ENCODE measurements around the gene C14orf132. TPM values are rescaled to one million over a fixed set of nuclear protein-coding genes. Genes with fewer than 3 reads are reported as not detected.

The C14orf132 gene
- total and polyA plus RNA-seq, 4 donors = 9.8 to 49.3 (median 24.7) TPM

DNA sequence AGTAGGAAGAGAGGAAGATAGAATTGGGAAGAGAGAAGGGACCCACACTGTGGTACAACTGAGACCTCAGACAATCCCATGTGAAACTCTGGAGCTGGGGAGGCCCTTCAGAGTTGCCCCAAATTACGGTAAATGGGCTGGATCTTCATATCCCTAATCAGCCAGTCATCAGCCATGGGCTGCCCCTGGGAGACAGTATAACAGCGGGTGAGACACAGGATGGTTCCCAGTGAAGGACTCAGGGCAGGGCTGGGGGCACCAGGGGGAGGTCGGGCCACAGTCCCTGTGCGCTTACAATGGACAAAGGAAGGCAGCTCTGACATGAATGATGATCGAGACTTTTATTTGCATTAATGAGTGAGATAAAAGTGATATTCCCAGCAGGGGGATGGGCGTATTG is 91.2 kb downstream of the C14orf132 start:
- Histone ChIP-seq H3K9ac (ENCODE audit: insufficient read depth in 1 of 2, low read length in 2 of 2) (no peak overlapping the region), H3K27ac (ENCODE audit: low read depth in 1 of 2, low read length in 1 of 2) (no peak overlapping the region), H3K4me1 (ENCODE audit: control insufficient read depth in 5 of 5, insufficient read depth in 5 of 5, low read length in 5 of 5) (peaks cover 0 to 13% (median 6%) of the 10 kb centered on the region in 5 donors), H3K4me3 (no peak overlapping the region), H3K36me3 (ENCODE audit: control insufficient read depth in 4 of 4, insufficient read depth in 4 of 4, low read length in 4 of 4) (no peaks in the 10 kb centered on the region), H3K9me3 (ENCODE audit: control insufficient read depth in 4 of 4, insufficient read depth in 3 of 4, low read length in 3 of 4) (no peaks in the 10 kb centered on the region), H3K27me3 (ENCODE audit: control insufficient read depth in 3 of 3, insufficient read depth in 3 of 3, low read length in 2 of 3) (no peaks in the 10 kb centered on the region)
- TF ChIP-seq, protein P1, sequence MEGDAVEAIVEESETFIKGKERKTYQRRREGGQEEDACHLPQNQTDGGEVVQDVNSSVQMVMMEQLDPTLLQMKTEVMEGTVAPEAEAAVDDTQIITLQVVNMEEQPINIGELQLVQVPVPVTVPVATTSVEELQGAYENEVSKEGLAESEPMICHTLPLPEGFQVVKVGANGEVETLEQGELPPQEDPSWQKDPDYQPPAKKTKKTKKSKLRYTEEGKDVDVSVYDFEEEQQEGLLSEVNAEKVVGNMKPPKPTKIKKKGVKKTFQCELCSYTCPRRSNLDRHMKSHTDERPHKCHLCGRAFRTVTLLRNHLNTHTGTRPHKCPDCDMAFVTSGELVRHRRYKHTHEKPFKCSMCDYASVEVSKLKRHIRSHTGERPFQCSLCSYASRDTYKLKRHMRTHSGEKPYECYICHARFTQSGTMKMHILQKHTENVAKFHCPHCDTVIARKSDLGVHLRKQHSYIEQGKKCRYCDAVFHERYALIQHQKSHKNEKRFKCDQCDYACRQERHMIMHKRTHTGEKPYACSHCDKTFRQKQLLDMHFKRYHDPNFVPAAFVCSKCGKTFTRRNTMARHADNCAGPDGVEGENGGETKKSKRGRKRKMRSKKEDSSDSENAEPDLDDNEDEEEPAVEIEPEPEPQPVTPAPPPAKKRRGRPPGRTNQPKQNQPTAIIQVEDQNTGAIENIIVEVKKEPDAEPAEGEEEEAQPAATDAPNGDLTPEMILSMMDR (IDR thresholded peaks at IDR 0.05; ENCODE audit: control extremely low read depth, extremely low read depth) = no peak
- DNase-seq = no peak
- WGBS, 2 donors = 94 to 96% methylated on average over 6 of the region's 6 CpGs
- no peak for ATAC-seq (ENCODE audit: insufficient read depth, low FRiP score)

DNA sequence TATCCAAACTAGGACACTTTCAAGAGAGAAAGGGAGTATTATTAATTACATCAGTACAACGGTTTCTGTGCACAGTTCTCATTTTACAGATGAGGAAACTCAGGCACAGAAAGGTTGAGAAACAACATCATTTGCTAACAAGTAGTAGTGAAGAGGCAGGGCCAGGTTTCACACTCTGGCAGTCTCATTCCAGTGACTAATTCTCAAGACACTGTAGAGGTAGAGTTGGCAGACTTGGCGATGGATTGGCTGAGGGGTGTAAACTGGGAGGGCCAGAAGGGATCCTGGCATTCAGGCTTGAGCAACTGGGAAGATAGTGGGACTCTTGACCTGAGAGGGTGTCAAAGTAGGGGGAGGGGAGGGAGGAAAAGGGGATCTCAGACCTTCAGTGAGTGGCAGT is 91.7 kb downstream of the C14orf132 start:
- TF ChIP-seq, protein P1 (IDR thresholded peaks at IDR 0.05; ENCODE audit: control extremely low read depth, extremely low read depth) = no peak
- Histone ChIP-seq H3K27me3 (ENCODE audit: control insufficient read depth in 3 of 3, insufficient read depth in 3 of 3, low read length in 2 of 3) (no peaks in the 10 kb centered on the region), H3K4me1 (ENCODE audit: control insufficient read depth in 5 of 5, insufficient read depth in 5 of 5, low read length in 5 of 5) (peaks cover 0 to 9% (median 1%) of the 10 kb centered on the region in 5 donors), H3K4me3 (no peak overlapping the region), H3K27ac (ENCODE audit: low read depth in 1 of 2, low read length in 1 of 2) (no peak overlapping the region), H3K9ac (ENCODE audit: insufficient read depth in 1 of 2, low read length in 2 of 2) (no peak overlapping the region), H3K9me3 (ENCODE audit: control insufficient read depth in 4 of 4, insufficient read depth in 3 of 4, low read length in 3 of 4) (no peaks in the 10 kb centered on the region), H3K36me3 (ENCODE audit: control insufficient read depth in 4 of 4, insufficient read depth in 4 of 4, low read length in 4 of 4) (no peaks in the 10 kb centered on the region)
- no peak for DNase-seq
- WGBS, 2 donors = 55 to 56% methylated on average over 2 of the region's 2 CpGs
- no peak for ATAC-seq (ENCODE audit: insufficient read depth, low FRiP score)

DNA sequence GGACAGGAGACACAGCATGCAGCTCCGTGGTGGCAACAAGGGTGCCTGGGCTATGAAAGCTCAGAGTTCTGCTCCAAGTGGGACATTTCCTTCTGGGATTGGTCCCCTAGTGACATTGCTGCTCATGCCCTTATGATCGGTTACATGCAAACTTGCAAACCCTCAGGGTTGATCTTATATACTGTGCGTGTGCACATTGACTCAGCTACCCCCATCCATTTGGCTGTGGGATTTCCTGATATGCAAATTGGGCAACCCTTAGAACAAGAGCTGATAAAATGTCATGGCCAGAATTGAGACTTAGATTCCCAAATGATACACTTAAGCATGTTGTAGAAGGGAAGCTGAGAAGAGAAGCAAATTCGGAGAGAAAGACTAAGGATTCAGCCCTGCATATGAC is 92.7 kb downstream of the C14orf132 start:
- Histone ChIP-seq H3K36me3 (ENCODE audit: control insufficient read depth in 4 of 4, insufficient read depth in 4 of 4, low read length in 4 of 4) (no peaks in the 10 kb centered on the region), H3K27ac (ENCODE audit: low read depth in 1 of 2, low read length in 1 of 2) (no peak overlapping the region), H3K9ac (ENCODE audit: insufficient read depth in 1 of 2, low read length in 2 of 2) (no peak overlapping the region), H3K4me1 (ENCODE audit: control insufficient read depth in 5 of 5, insufficient read depth in 5 of 5, low read length in 5 of 5) (peaks cover 0 to 4% (median 0%) of the 10 kb centered on the region in 5 donors), H3K4me3 (no peak overlapping the region), H3K27me3 (ENCODE audit: control insufficient read depth in 3 of 3, insufficient read depth in 3 of 3, low read length in 2 of 3) (no peaks in the 10 kb centered on the region), H3K9me3 (ENCODE audit: control insufficient read depth in 4 of 4, insufficient read depth in 3 of 4, low read length in 3 of 4) (no peaks in the 10 kb centered on the region)
- TF ChIP-seq, protein P1 (IDR thresholded peaks at IDR 0.05; ENCODE audit: control extremely low read depth, extremely low read depth) = no peak
- ATAC-seq (ENCODE audit: insufficient read depth, low FRiP score) (no peak), DNase-seq (no peak)
- WGBS, 2 donors = 69 to 86% methylated on average over 4 of the region's 4 CpGs

DNA sequence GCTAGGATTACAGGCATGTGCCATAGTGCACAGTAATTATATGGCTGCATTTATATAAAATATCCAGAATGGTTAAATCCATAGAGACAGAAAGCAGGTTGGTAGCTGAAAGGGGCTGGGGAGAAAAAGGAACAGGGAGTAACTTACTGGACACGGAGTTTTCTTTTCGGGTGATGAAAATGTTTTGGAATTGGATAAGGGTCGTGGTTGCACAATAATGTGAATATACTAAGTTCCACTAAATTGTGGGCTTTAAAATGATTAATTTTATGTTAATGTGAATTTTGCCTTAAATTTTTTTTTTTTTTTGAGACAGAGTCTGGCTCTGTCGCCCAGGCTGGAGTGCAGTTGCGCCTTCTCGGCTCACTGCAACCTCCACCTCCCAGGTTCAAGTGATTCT is 95.3 kb downstream of the C14orf132 start:
- Histone ChIP-seq H3K27me3 (ENCODE audit: control insufficient read depth in 3 of 3, insufficient read depth in 3 of 3, low read length in 2 of 3) (no peaks in the 10 kb centered on the region), H3K27ac (ENCODE audit: low read depth in 1 of 2, low read length in 1 of 2) (no peak overlapping the region), H3K4me3 (no peak overlapping the region), H3K9me3 (ENCODE audit: control insufficient read depth in 4 of 4, insufficient read depth in 3 of 4, low read length in 3 of 4) (peaks cover 0 to 10% (median 3%) of the 10 kb centered on the region in 4 donors), H3K4me1 (ENCODE audit: control insufficient read depth in 5 of 5, insufficient read depth in 5 of 5, low read length in 5 of 5) (no peaks in the 10 kb centered on the region), H3K36me3 (ENCODE audit: control insufficient read depth in 4 of 4, insufficient read depth in 4 of 4, low read length in 4 of 4) (no peaks in the 10 kb centered on the region), H3K9ac (ENCODE audit: insufficient read depth in 1 of 2, low read length in 2 of 2) (no peak overlapping the region)
- ATAC-seq (ENCODE audit: insufficient read depth, low FRiP score) (no peak), DNase-seq (peak in 1 of 3 donors; percentile 37)
- TF ChIP-seq, protein P1 (IDR thresholded peaks at IDR 0.05; ENCODE audit: control extremely low read depth, extremely low read depth) = no peak
- 84 to 85% methylated on average over 6 of the region's 6 CpGs for WGBS, 2 donors

Measured in lung (tissue), 12 donors.